ENCODE results near the gene CELA3B.
"Not testable (repeated sequence)": the region's sequence is repeated elsewhere in the genome, so short reads cannot be mapped to it uniquely, and the experiment has no call there.

Gene CELA3B

GRCh38 chr1:21976703-21977239, at the start of gene CELA3B:
Gene CELA3B, plus strand, starts transcription at chr1:21977022. Its CDS starts 18 bp downstream, at chr1:21977040.
- H3K4me3 ChIP-seq (ENCODE audit: low read depth, low read length); H3K9me3 ChIP-seq (ENCODE audit: control insufficient read depth, insufficient read depth, low read length); H3K27me3 ChIP-seq (ENCODE audit: control insufficient read depth, insufficient read depth, low read length); H3K4me1 ChIP-seq (ENCODE audit: control insufficient read depth, insufficient read depth, low read length); H3K9ac ChIP-seq (ENCODE audit: low read depth, low read length); H3K36me3 ChIP-seq (ENCODE audit: control insufficient read depth, insufficient read depth, low read length): not testable (repeated sequence)

GRCh38 chr1:21927533-21928237, 49.1 kb upstream of the CELA3B start:
- Histone ChIP-seq H3K9me3 (ENCODE audit: control insufficient read depth, insufficient read depth, low read length) (no peaks in the 10 kb centered on the region), H3K27me3 (ENCODE audit: control insufficient read depth, insufficient read depth, low read length) (no peaks in the 10 kb centered on the region), H3K4me1 (ENCODE audit: control insufficient read depth, insufficient read depth, low read length) (peaks cover 5% of the 10 kb centered on the region), H3K36me3 (ENCODE audit: control insufficient read depth, insufficient read depth, low read length) (peaks cover 5% of the 10 kb centered on the region), H3K9ac (ENCODE audit: low read depth, low read length) (no peak overlapping the region), H3K4me3 (ENCODE audit: low read depth, low read length) (no peak overlapping the region)

- no peaks in the 10 kb centered on the region for H3K27me3 ChIP-seq (ENCODE audit: control insufficient read depth, insufficient read depth, low read length)
- H3K9me3 ChIP-seq (ENCODE audit: control insufficient read depth, insufficient read depth, low read length): no peaks in the 10 kb centered on the region
- H3K36me3 ChIP-seq (ENCODE audit: control insufficient read depth, insufficient read depth, low read length): peaks cover 5% of the 10 kb centered on the region
- peaks cover 6% of the 10 kb centered on the region for H3K4me1 ChIP-seq (ENCODE audit: control insufficient read depth, insufficient read depth, low read length)
- no peak overlapping the region for H3K9ac ChIP-seq (ENCODE audit: low read depth, low read length)
- no peak overlapping the region for H3K4me3 ChIP-seq (ENCODE audit: low read depth, low read length)
Observed at GRCh38 chr1:21930080-21930571, 46.7 kb upstream of the CELA3B start.

- Histone ChIP-seq H3K9me3 (ENCODE audit: control insufficient read depth, insufficient read depth, low read length) (no peaks in the 10 kb centered on the region), H3K27me3 (ENCODE audit: control insufficient read depth, insufficient read depth, low read length) (no peaks in the 10 kb centered on the region), H3K4me3 (ENCODE audit: low read depth, low read length) (no peak overlapping the region), H3K36me3 (ENCODE audit: control insufficient read depth, insufficient read depth, low read length) (peaks cover 5% of the 10 kb centered on the region), H3K9ac (ENCODE audit: low read depth, low read length) (no peak overlapping the region), H3K4me1 (ENCODE audit: control insufficient read depth, insufficient read depth, low read length) (peaks cover 8% of the 10 kb centered on the region)
Observed at GRCh38 chr1:21930629-21931170, 46.1 kb upstream of the CELA3B start.

- Histone ChIP-seq H3K9me3 (ENCODE audit: control insufficient read depth, insufficient read depth, low read length) (no peaks in the 10 kb centered on the region), H3K9ac (ENCODE audit: low read depth, low read length) (peak overlapping the region; percentile 16), H3K36me3 (ENCODE audit: control insufficient read depth, insufficient read depth, low read length) (peaks cover 5% of the 10 kb centered on the region), H3K4me3 (ENCODE audit: low read depth, low read length) (no peak overlapping the region), H3K27me3 (ENCODE audit: control insufficient read depth, insufficient read depth, low read length) (no peaks in the 10 kb centered on the region), H3K4me1 (ENCODE audit: control insufficient read depth, insufficient read depth, low read length) (peaks cover 8% of the 10 kb centered on the region)
Observed at GRCh38 chr1:21931171-21932093, 45.4 kb upstream of the CELA3B start.

GRCh38 chr1:21932127-21932526, 44.7 kb upstream of the CELA3B start:
- H3K9me3 ChIP-seq (ENCODE audit: control insufficient read depth, insufficient read depth, low read length): no peaks in the 10 kb centered on the region
- no peaks in the 10 kb centered on the region for H3K27me3 ChIP-seq (ENCODE audit: control insufficient read depth, insufficient read depth, low read length)
- H3K9ac ChIP-seq (ENCODE audit: low read depth, low read length): peak overlapping the region; percentile 14
- H3K4me1 ChIP-seq (ENCODE audit: control insufficient read depth, insufficient read depth, low read length): peaks cover 8% of the 10 kb centered on the region
- peaks cover 5% of the 10 kb centered on the region for H3K36me3 ChIP-seq (ENCODE audit: control insufficient read depth, insufficient read depth, low read length)
- no peak overlapping the region for H3K4me3 ChIP-seq (ENCODE audit: low read depth, low read length)

- peak overlapping the region; percentile 24 for H3K9ac ChIP-seq (ENCODE audit: low read depth, low read length)
- H3K27me3 ChIP-seq (ENCODE audit: control insufficient read depth, insufficient read depth, low read length): peaks cover under 1% of the 10 kb centered on the region
- no peak overlapping the region for H3K4me3 ChIP-seq (ENCODE audit: low read depth, low read length)
- peaks cover 8% of the 10 kb centered on the region for H3K4me1 ChIP-seq (ENCODE audit: control insufficient read depth, insufficient read depth, low read length)
- peaks cover 7% of the 10 kb centered on the region for H3K36me3 ChIP-seq (ENCODE audit: control insufficient read depth, insufficient read depth, low read length)
- H3K9me3 ChIP-seq (ENCODE audit: control insufficient read depth, insufficient read depth, low read length): no peaks in the 10 kb centered on the region
Observed at GRCh38 chr1:21933397-21934248, 43.2 kb upstream of the CELA3B start.

- Histone ChIP-seq H3K9ac (ENCODE audit: low read depth, low read length) (no peak overlapping the region), H3K4me3 (ENCODE audit: low read depth, low read length) (no peak overlapping the region)
Observed at GRCh38 chr1:21935393-21935804, 41.4 kb upstream of the CELA3B start.

GRCh38 chr1:21935891-21936365, 40.9 kb upstream of the CELA3B start:
- Histone ChIP-seq H3K4me3 (ENCODE audit: low read depth, low read length) (peak overlapping the region; percentile 61), H3K9me3 (ENCODE audit: control insufficient read depth, insufficient read depth, low read length) (no peaks in the 10 kb centered on the region), H3K4me1 (ENCODE audit: control insufficient read depth, insufficient read depth, low read length) (peaks cover 8% of the 10 kb centered on the region), H3K27me3 (ENCODE audit: control insufficient read depth, insufficient read depth, low read length) (peaks cover 3% of the 10 kb centered on the region), H3K36me3 (ENCODE audit: control insufficient read depth, insufficient read depth, low read length) (peaks cover 2% of the 10 kb centered on the region), H3K9ac (ENCODE audit: low read depth, low read length) (peak overlapping the region; percentile 32)

More at GRCh38 chr1:21935393-21935804, 41.4 kb upstream of the CELA3B start:
- Histone ChIP-seq H3K36me3 (ENCODE audit: control insufficient read depth, insufficient read depth, low read length) (peaks cover 2% of the 10 kb centered on the region), H3K27me3 (ENCODE audit: control insufficient read depth, insufficient read depth, low read length) (peaks cover 3% of the 10 kb centered on the region), H3K4me1 (ENCODE audit: control insufficient read depth, insufficient read depth, low read length) (peaks cover 8% of the 10 kb centered on the region), H3K9me3 (ENCODE audit: control insufficient read depth, insufficient read depth, low read length) (no peaks in the 10 kb centered on the region)

- Histone ChIP-seq H3K4me3 (ENCODE audit: low read depth, low read length) (peak overlapping the region; percentile 61), H3K9me3 (ENCODE audit: control insufficient read depth, insufficient read depth, low read length) (no peaks in the 10 kb centered on the region), H3K36me3 (ENCODE audit: control insufficient read depth, insufficient read depth, low read length) (peaks cover 2% of the 10 kb centered on the region), H3K4me1 (ENCODE audit: control insufficient read depth, insufficient read depth, low read length) (peaks cover 8% of the 10 kb centered on the region), H3K9ac (ENCODE audit: low read depth, low read length) (peak overlapping the region; percentile 32), H3K27me3 (ENCODE audit: control insufficient read depth, insufficient read depth, low read length) (peaks cover 3% of the 10 kb centered on the region)
Observed at GRCh38 chr1:21936366-21937031, 40.3 kb upstream of the CELA3B start.
